ENCODE data around the gene ZNF74. TPM values are rescaled to one million over a fixed set of nuclear protein-coding genes. Genes with fewer than 3 reads are reported as not detected.
"Not testable (repeated sequence)": the region's sequence is repeated elsewhere in the genome, so short reads cannot be mapped to it uniquely, and the experiment has no call there.

The ZNF74 gene
- total and polyA plus RNA-seq, 10 of the 15 experiments (the other 5 are each of a cell fraction or from before 2014, with no cell fraction given) = 0.37 to 9.3 (median 5.1) TPM

DNA sequence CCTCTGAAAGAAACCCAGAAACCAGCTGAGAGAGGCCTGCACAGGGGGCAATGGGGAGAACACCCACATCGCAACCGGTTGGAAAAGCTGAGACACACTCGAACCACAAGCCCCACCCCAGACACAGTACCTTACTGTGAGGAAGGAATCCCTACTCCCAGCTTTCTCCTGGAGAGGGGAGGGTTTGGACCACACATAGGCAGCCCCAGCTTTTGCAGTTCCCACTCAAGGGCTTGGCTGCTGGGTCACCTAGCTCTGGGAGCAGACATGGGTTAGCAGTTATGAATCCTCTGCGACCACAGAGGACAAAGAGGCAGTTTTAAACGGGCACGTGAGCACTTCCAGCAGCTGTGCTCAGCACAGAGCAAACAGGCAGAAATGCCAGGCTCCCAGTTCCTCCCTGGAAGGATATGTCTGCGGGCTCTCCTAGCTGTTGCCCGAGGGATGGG lies 21.5 kb upstream of the ZNF74 start:
- H4K20me1 ChIP-seq (ENCODE audit: control insufficient read depth, insufficient read depth); H3K27ac ChIP-seq (ENCODE audit: control insufficient read depth, insufficient read depth); H3K79me2 ChIP-seq (ENCODE audit: control insufficient read depth, insufficient read depth, low read length); H3K27me3 ChIP-seq (replicated peaks in 1 of 2; ENCODE audit: control insufficient read depth in 2 of 2, insufficient read depth in 2 of 2, low read length in 1 of 2); H3K36me3 ChIP-seq (ENCODE audit: control insufficient read depth in 2 of 2, insufficient read depth in 2 of 2, low read length in 1 of 2); DNase-seq (ENCODE audit: low read depth, low spot score); intact Hi-C loops (cut with micrococcal nuclease; ENCODE audit: unreplicated experiment); FAIRE-seq; H2AFZ ChIP-seq (ENCODE audit: control insufficient read depth, low read depth, low read length); H3K4me3 ChIP-seq; CTCF ChIA-PET; BruUV-seq (replicated peaks); in situ Hi-C loops (cut with MboI); H3K9me3 ChIP-seq (replicated peaks; ENCODE audit: control insufficient read depth, insufficient read depth, low read length); POLR2A ChIA-PET; H3K4me1 ChIP-seq (ENCODE audit: control insufficient read depth, insufficient read depth, low read length); H3K9ac ChIP-seq (ENCODE audit: control insufficient read depth, insufficient read depth, low read length); H3K4me2 ChIP-seq (ENCODE audit: control insufficient read depth, insufficient read depth); SMC1A ChIA-PET (ENCODE audit: uncharacterized antibody, unreplicated experiment); RAD21 ChIA-PET (ENCODE audit: unreplicated experiment): not testable (repeated sequence)
- WGBS (ENCODE audit: insufficient coverage, insufficient replicate concordance, low lambda C conversion rate, missing lambda C conversion rate) = 29% methylated on average over 8 of the region's 8 CpGs
- peak; percentile 58 for ATAC-seq
- TF ChIP-seq BHLHE40 (IDR thresholded peaks at IDR 0.05; ENCODE audit: borderline replicate concordance in 1 of 2, low read depth in 2 of 2, low read length in 1 of 2) = peak in 1 of 2 experiments; percentile 41; a peak in 1 of 4 replicates

DNA sequence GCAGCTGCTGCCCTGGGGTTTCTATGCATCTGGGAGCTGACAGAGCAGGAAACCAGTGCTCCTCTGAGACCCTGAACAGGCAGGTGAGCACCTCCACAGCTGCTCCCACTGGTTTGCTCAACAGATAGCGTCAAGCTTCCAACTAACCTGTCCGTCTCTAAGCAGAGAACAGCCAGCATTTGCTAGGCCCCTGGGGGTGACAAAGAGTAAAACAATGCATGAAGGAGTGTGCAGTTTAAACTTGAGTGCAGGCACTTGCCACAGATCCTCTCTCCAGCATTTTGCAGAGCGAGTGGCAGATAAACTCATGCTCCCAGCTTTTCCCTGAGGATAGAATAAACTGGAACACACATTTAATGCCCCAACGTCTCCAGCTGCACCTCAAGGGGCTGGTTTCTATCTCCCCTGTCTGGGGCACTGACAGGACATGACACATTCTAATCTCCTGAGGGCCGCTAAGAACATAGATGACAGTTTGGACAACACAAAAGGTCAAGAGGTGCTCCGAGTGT lies 20.7 kb upstream of the ZNF74 start:
- intact Hi-C loops (cut with micrococcal nuclease; ENCODE audit: unreplicated experiment); H2AFZ ChIP-seq (ENCODE audit: control insufficient read depth, low read depth, low read length); H3K9me3 ChIP-seq (replicated peaks; ENCODE audit: control insufficient read depth, insufficient read depth, low read length); H3K27ac ChIP-seq (ENCODE audit: control insufficient read depth, insufficient read depth); H4K20me1 ChIP-seq (ENCODE audit: control insufficient read depth, insufficient read depth); H3K4me2 ChIP-seq (ENCODE audit: control insufficient read depth, insufficient read depth); H3K9ac ChIP-seq (ENCODE audit: control insufficient read depth, insufficient read depth, low read length); SMC1A ChIA-PET (ENCODE audit: uncharacterized antibody, unreplicated experiment); H3K36me3 ChIP-seq (ENCODE audit: control insufficient read depth in 2 of 2, insufficient read depth in 2 of 2, low read length in 1 of 2); DNase-seq (ENCODE audit: low read depth, low spot score); FAIRE-seq; RAD21 ChIA-PET (ENCODE audit: unreplicated experiment); in situ Hi-C loops (cut with MboI); CTCF ChIA-PET; H3K4me3 ChIP-seq; BruUV-seq (replicated peaks); H3K79me2 ChIP-seq (ENCODE audit: control insufficient read depth, insufficient read depth, low read length); H3K27me3 ChIP-seq (replicated peaks in 1 of 2; ENCODE audit: control insufficient read depth in 2 of 2, insufficient read depth in 2 of 2, low read length in 1 of 2); H3K4me1 ChIP-seq (ENCODE audit: control insufficient read depth, insufficient read depth, low read length); POLR2A ChIA-PET: not testable (repeated sequence)
- WGBS (ENCODE audit: insufficient coverage, insufficient replicate concordance, low lambda C conversion rate, missing lambda C conversion rate) = 69% methylated on average over 6 of the region's 6 CpGs
- ATAC-seq = peak; percentile 74

DNA sequence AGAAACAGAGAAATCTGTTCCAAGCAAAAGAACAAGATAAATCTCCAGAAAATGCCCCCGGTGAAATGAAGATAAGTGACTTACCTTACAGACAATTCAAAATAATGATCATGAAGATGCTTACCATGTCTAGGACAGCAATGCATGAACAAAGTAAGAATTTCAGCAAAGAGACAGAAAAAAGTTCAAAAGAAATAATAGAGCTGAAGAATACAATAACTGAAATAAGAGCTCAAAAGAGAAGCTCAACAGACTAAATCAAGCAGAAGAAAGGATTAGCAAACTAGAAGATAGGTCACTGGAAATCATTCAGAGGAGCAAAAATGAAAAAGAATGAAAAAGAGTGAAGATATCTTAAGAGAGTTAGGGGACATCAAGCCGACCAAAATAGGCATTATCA lies 19.8 kb upstream of the ZNF74 start:
- H3K4me3 ChIP-seq; H3K79me2 ChIP-seq (ENCODE audit: control insufficient read depth, insufficient read depth, low read length); POLR2A ChIA-PET; H3K4me2 ChIP-seq (ENCODE audit: control insufficient read depth, insufficient read depth); H3K9me3 ChIP-seq (replicated peaks; ENCODE audit: control insufficient read depth, insufficient read depth, low read length); H3K27me3 ChIP-seq (replicated peaks in 1 of 2; ENCODE audit: control insufficient read depth in 2 of 2, insufficient read depth in 2 of 2, low read length in 1 of 2); in situ Hi-C loops (cut with MboI); DNase-seq (ENCODE audit: low read depth, low spot score); SMC1A ChIA-PET (ENCODE audit: uncharacterized antibody, unreplicated experiment); H3K4me1 ChIP-seq (ENCODE audit: control insufficient read depth, insufficient read depth, low read length); H3K9ac ChIP-seq (ENCODE audit: control insufficient read depth, insufficient read depth, low read length); RAD21 ChIA-PET (ENCODE audit: unreplicated experiment); H3K27ac ChIP-seq (ENCODE audit: control insufficient read depth, insufficient read depth); H2AFZ ChIP-seq (ENCODE audit: control insufficient read depth, low read depth, low read length); CTCF ChIA-PET; H3K36me3 ChIP-seq (ENCODE audit: control insufficient read depth in 2 of 2, insufficient read depth in 2 of 2, low read length in 1 of 2); H4K20me1 ChIP-seq (ENCODE audit: control insufficient read depth, insufficient read depth); ATAC-seq; BruUV-seq (replicated peaks); intact Hi-C loops (cut with micrococcal nuclease; ENCODE audit: unreplicated experiment): not testable (repeated sequence)
- WGBS (ENCODE audit: insufficient coverage, insufficient replicate concordance, low lambda C conversion rate, missing lambda C conversion rate) = 100% methylated on average over 1 of the region's 2 CpGs
- FAIRE-seq = peak; percentile 7

DNA sequence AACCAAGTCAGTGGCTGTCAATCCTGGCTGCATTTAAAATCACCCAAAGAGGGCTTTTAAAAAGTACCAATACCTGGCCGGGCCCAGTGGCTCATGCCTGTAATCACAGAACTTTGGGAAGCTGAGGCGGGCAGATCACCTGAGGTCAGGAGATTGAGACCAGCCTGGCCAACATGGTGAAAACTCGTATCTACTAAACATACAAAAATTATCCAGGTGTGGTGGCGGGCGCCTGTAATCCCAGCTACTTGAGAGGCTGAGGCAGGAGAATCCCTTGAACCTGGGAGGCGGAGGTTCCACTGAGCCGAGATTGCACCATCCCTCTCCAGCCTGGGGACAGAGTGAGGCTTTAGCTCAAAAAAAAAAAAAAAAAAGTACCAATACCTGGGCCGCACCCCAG lies 17.7 kb upstream of the ZNF74 start:
- SMC1A ChIA-PET (ENCODE audit: uncharacterized antibody, unreplicated experiment) = not testable (repeated sequence)

More for the DNA sequence above, 17.7 kb upstream of the ZNF74 start:
- H4K20me1 ChIP-seq (ENCODE audit: control insufficient read depth, insufficient read depth); H3K79me2 ChIP-seq (ENCODE audit: control insufficient read depth, insufficient read depth, low read length); H3K9ac ChIP-seq (ENCODE audit: control insufficient read depth, insufficient read depth, low read length); H3K4me1 ChIP-seq (ENCODE audit: control insufficient read depth, insufficient read depth, low read length); H3K27ac ChIP-seq (ENCODE audit: control insufficient read depth, insufficient read depth); H3K36me3 ChIP-seq (ENCODE audit: control insufficient read depth in 2 of 2, insufficient read depth in 2 of 2, low read length in 1 of 2); BruUV-seq (replicated peaks); H3K4me3 ChIP-seq; DNase-seq (ENCODE audit: low read depth, low spot score); in situ Hi-C loops (cut with MboI); POLR2A ChIA-PET; ATAC-seq; intact Hi-C loops (cut with micrococcal nuclease; ENCODE audit: unreplicated experiment); CTCF ChIA-PET; RAD21 ChIA-PET (ENCODE audit: unreplicated experiment); FAIRE-seq; H3K4me2 ChIP-seq (ENCODE audit: control insufficient read depth, insufficient read depth); H3K9me3 ChIP-seq (replicated peaks; ENCODE audit: control insufficient read depth, insufficient read depth, low read length); H2AFZ ChIP-seq (ENCODE audit: control insufficient read depth, low read depth, low read length); H3K27me3 ChIP-seq (replicated peaks in 1 of 2; ENCODE audit: control insufficient read depth in 2 of 2, insufficient read depth in 2 of 2, low read length in 1 of 2): not testable (repeated sequence)
- 55% methylated on average over 8 of the region's 8 CpGs for WGBS (ENCODE audit: insufficient coverage, insufficient replicate concordance, low lambda C conversion rate, missing lambda C conversion rate)
